CD4-positive, alpha-beta T cell treated with Interleukin-17A for 1 hour (primary cell): ENCODE data around the gene COQ4.

Experiments
- DNase-seq: peaks from one replicate; pipeline ENCODE4 v3.0.0-alpha.2; 2020

Gene COQ4

DNA sequence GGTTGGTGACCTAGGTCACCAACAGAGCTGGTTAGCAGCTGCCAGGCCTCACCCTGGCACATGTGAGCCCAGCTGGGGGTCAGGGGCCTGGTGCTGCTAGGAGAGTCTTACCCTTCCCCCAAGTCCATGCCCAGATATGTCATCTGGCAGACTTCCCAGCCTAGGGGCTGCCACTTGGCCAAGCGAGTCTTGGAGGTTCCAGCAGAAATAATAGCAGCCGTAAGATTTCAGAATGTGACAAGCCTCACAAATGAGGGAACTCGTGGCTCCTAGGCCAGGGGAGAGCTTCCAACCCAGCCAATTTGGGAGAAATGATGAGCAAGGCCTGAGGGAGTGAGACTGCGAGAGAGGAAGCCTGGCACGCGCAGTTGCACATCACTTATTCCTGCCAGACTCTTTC lies 59.6 kb downstream of the COQ4 start:
- DNase-seq = no peak

DNA sequence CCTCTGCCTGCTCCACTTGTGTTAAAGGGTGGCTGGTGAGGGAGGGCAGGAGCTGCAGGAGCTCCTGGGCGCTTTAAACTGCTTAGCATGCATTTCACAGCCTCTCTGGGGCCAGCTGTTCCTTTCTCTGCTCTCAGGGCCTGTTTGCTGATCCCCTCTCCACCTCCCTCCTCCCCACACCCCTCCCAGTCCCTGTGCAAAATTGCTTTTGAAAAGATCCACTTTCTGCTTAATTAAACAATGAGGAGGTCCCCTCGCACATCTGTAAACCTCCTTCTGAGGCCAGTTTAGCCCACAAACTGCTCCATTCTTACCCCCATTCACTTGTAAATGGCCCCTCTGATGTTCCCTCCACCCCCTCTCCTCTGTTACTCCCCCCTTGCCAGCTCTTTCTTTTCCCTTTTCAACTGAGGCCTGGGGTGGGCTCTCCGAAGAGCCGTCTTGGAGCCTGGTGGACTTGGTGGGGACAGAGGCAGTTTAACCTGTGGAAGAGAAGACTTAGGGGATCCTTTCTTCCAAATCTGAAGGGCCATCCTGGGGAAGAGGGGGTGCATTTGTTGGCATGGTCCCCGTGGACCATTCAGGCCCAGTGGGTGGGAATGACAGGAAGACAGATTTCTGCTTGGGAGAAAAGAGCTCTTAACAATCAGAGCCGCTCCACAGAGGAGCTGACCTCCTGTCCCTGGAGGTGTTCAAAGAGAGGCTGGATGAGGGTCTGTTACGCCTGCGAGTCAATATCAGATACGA lies 60.5 kb downstream of the COQ4 start:
- no peak for DNase-seq
